ENCODE results near the gene TBC1D8.

Gene TBC1D8

DNA sequence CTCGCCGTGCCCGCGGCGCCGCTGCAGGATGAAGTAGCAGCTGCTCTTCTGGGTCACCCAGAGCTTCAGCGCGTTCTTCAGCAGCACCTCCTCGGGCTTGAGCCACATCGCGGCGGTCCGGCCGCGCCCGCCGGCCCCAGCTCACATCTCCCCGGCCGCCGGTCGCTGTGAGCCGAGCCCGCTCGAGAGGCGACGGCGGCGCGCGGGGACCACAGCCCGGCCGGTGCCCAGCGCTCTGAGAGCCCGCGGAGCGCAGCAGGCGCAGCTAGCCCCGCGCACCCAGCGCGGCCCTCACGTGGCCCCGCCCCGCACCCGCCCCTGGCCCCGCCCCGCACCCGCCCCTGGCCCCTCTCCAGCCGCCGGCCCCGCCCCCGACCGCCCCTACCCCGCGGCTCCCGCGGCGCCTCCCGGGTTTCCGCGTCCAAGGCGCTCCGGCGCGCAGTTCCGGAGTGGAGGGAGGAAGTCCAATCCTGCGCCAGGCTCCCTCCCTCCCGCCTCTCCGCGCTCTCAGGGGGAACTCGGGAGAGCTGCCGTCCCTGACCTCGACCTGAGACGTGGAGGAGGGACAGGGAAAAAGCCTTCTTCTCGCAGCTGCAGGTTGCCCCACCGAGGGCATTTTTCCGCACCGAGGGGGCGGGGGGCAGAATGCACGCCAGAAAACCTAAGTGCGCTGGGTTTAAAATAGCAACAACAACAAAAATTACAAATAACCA, at the start of gene TBC1D8:
TBC1D8 (minus strand) TSS at position 237 of the 713 bp plus-strand sequence; CDS start at position 108, 129 bp downstream.
- peak in 1 of 2 donors; percentile 23 for DNase-seq (ENCODE audit: low spot score in 2 of 2)
- peaks cover 24% of the 10 kb centered on the region for H3K4me1 Mint-ChIP-seq
- ATAC-seq (replicated peaks; ENCODE audit: extremely low read depth, poor library complexity, severe bottlenecking): peak; percentile 72
- H3K27me3 Mint-ChIP-seq: peaks cover 28% of the 10 kb centered on the region
- peaks cover 2% of the 10 kb centered on the region for H3K36me3 Mint-ChIP-seq (ENCODE audit: insufficient read depth)
- no peaks in the 10 kb centered on the region for H3K9me3 Mint-ChIP-seq
- no peak within 1 kb of the TSS for H3K27ac Mint-ChIP-seq (ENCODE audit: low read depth)
- peak within 1 kb of the TSS; percentile 73 for H3K4me3 Mint-ChIP-seq

DNA sequence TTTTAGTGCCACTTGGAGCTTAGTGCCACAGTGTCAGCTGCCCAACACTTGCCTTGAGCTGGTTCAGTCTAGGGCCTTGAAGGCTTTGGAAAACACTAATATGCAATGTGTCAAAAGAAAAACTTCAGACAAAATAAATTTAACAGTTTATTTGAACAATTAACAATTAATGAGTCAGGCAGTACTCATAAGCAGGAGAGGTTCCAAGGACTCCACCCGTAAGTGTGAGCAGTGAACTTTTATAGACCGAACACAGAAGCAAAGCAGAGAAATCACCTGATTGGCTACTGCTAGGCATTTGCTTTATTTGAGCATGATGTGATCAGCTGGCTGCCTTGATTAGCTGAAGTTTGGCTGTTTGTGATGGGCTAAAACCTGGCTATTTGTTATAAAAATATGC, 49.5 kb upstream of the TBC1D8 start:
- no peak for ATAC-seq (replicated peaks; ENCODE audit: extremely low read depth, poor library complexity, severe bottlenecking)
- Mint-ChIP-seq H3K9me3 (no peaks in the 10 kb centered on the region), H3K4me3 (no peak overlapping the region)

GRCh38 chr2:101199251-101199791, 48.1 kb upstream of the TBC1D8 start:
- Mint-ChIP-seq H3K27me3 (peaks cover 20% of the 10 kb centered on the region), H3K36me3 (ENCODE audit: insufficient read depth) (peaks cover under 1% of the 10 kb centered on the region), H3K4me1 (no peaks in the 10 kb centered on the region), H3K27ac (ENCODE audit: low read depth) (no peak overlapping the region), H3K4me3 (no peak overlapping the region), H3K9me3 (no peaks in the 10 kb centered on the region)
- DNase-seq (ENCODE audit: low spot score in 2 of 2) (no peak), ATAC-seq (replicated peaks; ENCODE audit: extremely low read depth, poor library complexity, severe bottlenecking) (no peak)

More for the DNA sequence above, 49.5 kb upstream of the TBC1D8 start:
- Mint-ChIP-seq H3K27me3 (peaks cover 9% of the 10 kb centered on the region), H3K4me1 (peaks cover 3% of the 10 kb centered on the region), H3K36me3 (ENCODE audit: insufficient read depth) (peaks cover 3% of the 10 kb centered on the region), H3K27ac (ENCODE audit: low read depth) (no peak overlapping the region)
- no peak for DNase-seq (ENCODE audit: low spot score in 2 of 2)

- H3K4me1 Mint-ChIP-seq: no peaks in the 10 kb centered on the region
- peaks cover 20% of the 10 kb centered on the region for H3K27me3 Mint-ChIP-seq
- H3K9me3 Mint-ChIP-seq: no peaks in the 10 kb centered on the region
- DNase-seq (ENCODE audit: low spot score in 2 of 2) (no peak), ATAC-seq (replicated peaks; ENCODE audit: extremely low read depth, poor library complexity, severe bottlenecking) (no peak)
- H3K36me3 Mint-ChIP-seq (ENCODE audit: insufficient read depth): no peaks in the 10 kb centered on the region
- H3K27ac Mint-ChIP-seq (ENCODE audit: low read depth): no peak overlapping the region
- no peak overlapping the region for H3K4me3 Mint-ChIP-seq
These were observed 46.6 kb upstream of the TBC1D8 start for GRCh38 chr2:101197814-101198213.

DNA sequence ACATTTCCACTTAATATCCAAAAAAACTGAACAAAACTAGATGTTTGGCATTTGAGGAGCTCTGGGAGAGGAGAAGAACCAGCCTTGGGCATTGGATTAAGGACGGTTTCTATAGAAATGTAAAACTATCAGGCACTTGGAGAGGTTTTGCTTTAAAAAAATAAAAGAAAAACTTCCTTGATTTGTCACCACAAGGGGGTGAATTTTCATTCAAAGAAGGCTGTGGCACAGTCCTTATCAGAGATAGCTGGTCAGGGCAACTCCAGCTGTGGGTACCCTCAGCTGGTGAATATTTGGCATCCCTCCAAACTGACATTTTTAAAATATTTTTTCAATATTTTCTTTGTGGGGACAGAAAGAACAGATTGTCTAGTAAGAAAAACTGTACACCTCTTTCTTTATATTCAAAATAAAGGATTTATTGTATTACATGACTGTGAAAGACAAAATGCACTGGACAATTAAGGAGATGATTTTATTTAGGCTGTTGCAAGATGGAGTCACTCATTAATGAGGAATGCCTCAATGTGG, 46.1 kb upstream of the TBC1D8 start:
- H3K4me3 Mint-ChIP-seq: no peak overlapping the region
- DNase-seq (ENCODE audit: low spot score in 2 of 2): no peak
- H3K27ac Mint-ChIP-seq (ENCODE audit: low read depth): no peak overlapping the region

DNA sequence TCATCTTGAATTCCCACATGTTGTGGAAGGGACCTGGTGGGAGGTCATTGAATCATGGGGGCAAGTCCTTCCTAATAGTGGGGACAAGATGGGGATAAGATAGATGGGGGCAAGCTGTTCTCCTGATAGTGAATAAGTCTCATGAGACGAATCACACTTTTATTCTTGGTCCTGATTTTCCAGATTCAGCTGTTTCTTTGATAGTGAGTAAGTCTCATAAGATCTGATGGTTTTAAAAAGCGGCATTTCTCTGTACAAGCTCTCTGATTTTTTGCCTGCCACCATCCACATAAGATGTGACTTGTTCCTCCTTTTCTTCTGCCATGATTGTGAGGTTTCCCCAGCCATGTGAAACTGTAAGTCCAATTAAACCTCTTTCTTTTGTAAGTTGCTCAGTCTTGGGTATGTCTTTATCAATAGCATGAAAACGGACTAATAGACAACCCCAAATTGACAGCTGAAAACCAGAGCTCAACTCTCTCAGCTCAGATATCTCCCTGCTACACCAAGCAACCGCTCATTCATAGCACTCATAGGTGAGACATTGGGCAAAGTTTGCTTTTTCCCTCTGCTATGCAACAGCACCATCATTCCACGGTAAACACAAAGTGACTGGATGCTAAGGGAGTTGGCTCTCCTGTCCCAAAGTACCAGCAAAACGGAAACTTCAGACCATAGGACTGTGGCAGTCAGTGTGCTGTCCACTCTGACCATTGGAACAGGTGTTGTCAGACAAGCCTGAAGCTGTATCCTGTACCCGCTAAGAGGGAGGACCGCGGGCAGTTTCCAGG, 44.9 kb upstream of the TBC1D8 start:
- ATAC-seq (replicated peaks; ENCODE audit: extremely low read depth, poor library complexity, severe bottlenecking) (no peak), DNase-seq (ENCODE audit: low spot score in 2 of 2) (no peak)
- H3K4me3 Mint-ChIP-seq: no peak overlapping the region
- H3K27me3 Mint-ChIP-seq: peaks cover 20% of the 10 kb centered on the region
- H3K9me3 Mint-ChIP-seq: no peaks in the 10 kb centered on the region
- H3K4me1 Mint-ChIP-seq: no peaks in the 10 kb centered on the region
- H3K36me3 Mint-ChIP-seq (ENCODE audit: insufficient read depth): no peaks in the 10 kb centered on the region
- no peak overlapping the region for H3K27ac Mint-ChIP-seq (ENCODE audit: low read depth)

More for the DNA sequence above, 46.1 kb upstream of the TBC1D8 start:
- Mint-ChIP-seq H3K27me3 (peaks cover 20% of the 10 kb centered on the region), H3K36me3 (ENCODE audit: insufficient read depth) (no peaks in the 10 kb centered on the region), H3K4me1 (no peaks in the 10 kb centered on the region), H3K9me3 (no peaks in the 10 kb centered on the region)
- ATAC-seq (replicated peaks; ENCODE audit: extremely low read depth, poor library complexity, severe bottlenecking): no peak

DNA sequence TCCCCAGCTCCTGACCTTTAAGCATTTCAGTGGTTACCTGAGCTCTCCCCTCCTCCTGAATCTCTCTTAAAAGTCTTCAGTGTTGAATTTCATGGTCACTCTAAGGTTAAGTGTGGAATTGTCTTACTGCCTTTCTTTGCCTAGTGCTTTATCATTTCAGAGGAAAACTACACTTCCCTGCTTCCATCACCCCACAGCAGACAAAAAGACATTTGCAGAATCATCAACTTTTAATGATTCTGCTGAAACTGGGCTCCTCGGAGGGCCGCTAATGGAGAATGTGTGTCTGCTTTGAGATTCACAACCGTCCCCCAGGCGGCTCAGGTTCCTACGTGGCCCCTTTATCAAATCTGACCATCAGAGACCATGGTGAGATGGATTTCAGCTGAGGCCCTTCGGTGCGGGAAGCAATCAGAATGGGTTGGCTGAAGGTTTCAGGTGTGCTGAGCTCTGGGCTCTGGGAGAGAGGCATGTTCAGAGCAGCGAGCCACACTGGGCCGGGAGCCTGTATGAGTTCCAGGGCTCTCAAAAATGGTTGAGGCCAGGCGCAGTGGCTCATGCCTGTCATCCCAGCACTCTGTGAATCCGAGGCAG, 41.9 kb upstream of the TBC1D8 start:
- H3K4me3 Mint-ChIP-seq: no peak overlapping the region
- H3K27ac Mint-ChIP-seq (ENCODE audit: low read depth): no peak overlapping the region
- H3K36me3 Mint-ChIP-seq (ENCODE audit: insufficient read depth): no peaks in the 10 kb centered on the region

GRCh38 chr2:101190747-101191516, 39.8 kb upstream of the TBC1D8 start:
- Mint-ChIP-seq H3K9me3 (no peaks in the 10 kb centered on the region), H3K4me1 (no peaks in the 10 kb centered on the region), H3K27me3 (peaks cover 23% of the 10 kb centered on the region), H3K4me3 (no peak overlapping the region), H3K27ac (ENCODE audit: low read depth) (no peak overlapping the region), H3K36me3 (ENCODE audit: insufficient read depth) (no peaks in the 10 kb centered on the region)
- ATAC-seq (replicated peaks; ENCODE audit: extremely low read depth, poor library complexity, severe bottlenecking) (peak; percentile 36), DNase-seq (ENCODE audit: low spot score in 2 of 2) (no peak)

More for the DNA sequence above, 41.9 kb upstream of the TBC1D8 start:
- Mint-ChIP-seq H3K27me3 (peaks cover 30% of the 10 kb centered on the region), H3K4me1 (no peaks in the 10 kb centered on the region), H3K9me3 (no peaks in the 10 kb centered on the region)
- ATAC-seq (replicated peaks; ENCODE audit: extremely low read depth, poor library complexity, severe bottlenecking): no peak
- DNase-seq (ENCODE audit: low spot score in 2 of 2): no peak

DNA sequence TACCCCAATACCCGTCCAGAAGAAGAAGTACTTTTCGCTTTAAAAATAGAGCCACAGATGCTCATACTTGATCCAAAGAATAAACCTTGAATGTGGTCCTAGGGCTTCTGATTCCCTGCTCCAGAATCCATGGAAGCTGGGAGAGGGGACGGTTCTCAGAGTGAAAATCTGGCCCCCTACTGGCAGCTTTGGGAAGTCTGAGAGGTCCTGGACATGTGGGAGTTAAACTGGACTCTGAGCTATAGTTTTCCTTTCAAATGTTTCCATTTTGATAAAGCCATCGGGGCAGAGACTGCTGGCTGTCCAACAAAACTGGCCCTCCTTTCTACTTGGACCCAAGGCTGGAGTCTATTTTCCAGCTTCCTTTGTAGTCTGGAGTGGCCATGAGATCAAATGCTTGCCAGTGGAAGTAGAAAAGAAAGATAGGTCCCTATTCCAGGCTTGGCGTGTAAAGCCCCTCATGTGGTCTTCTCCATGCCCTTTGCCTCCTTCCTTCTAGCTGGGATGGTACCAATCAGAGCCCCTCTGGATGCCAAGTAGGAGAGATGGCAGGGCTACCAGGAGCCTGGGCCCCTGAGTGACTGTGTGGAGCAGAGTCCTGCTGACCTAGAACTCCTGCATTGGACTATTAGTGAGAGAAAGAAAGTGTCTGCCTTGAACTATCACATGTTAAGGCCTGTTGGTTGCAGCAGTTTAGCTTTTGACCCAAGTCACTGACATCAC, 37.7 kb upstream of the TBC1D8 start:
- no peak overlapping the region for H3K27ac Mint-ChIP-seq (ENCODE audit: low read depth)
- no peaks in the 10 kb centered on the region for H3K9me3 Mint-ChIP-seq
- H3K36me3 Mint-ChIP-seq (ENCODE audit: insufficient read depth): no peaks in the 10 kb centered on the region
- ATAC-seq (replicated peaks; ENCODE audit: extremely low read depth, poor library complexity, severe bottlenecking) (no peak), DNase-seq (ENCODE audit: low spot score in 2 of 2) (no peak)
- no peaks in the 10 kb centered on the region for H3K4me1 Mint-ChIP-seq
- peaks cover 10% of the 10 kb centered on the region for H3K27me3 Mint-ChIP-seq
- no peak overlapping the region for H3K4me3 Mint-ChIP-seq

DNA sequence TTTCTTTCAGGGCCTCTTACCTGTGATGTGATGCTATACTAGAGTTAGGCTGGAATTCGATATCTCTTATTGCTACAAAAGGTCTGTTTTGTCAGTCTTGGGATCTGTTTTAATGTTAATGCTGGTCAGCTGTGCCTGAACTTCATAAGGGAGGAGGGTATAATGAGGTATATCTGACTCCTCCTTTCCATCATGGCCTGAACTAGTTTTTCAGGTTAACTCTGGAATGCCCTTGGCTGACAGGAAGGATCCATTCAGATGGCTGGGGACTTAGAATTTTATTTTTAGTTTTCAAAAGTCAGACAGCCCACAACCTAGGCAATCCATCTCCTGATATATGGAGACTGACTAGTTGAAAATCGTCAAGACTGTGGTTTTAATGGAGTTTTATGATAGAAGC, 35.9 kb upstream of the TBC1D8 start:
- Mint-ChIP-seq H3K4me3 (no peak overlapping the region), H3K27me3 (peaks cover 10% of the 10 kb centered on the region), H3K4me1 (no peaks in the 10 kb centered on the region), H3K36me3 (ENCODE audit: insufficient read depth) (no peaks in the 10 kb centered on the region), H3K27ac (ENCODE audit: low read depth) (no peak overlapping the region), H3K9me3 (no peaks in the 10 kb centered on the region)
- ATAC-seq (replicated peaks; ENCODE audit: extremely low read depth, poor library complexity, severe bottlenecking) (no peak), DNase-seq (ENCODE audit: low spot score in 2 of 2) (no peak)

DNA sequence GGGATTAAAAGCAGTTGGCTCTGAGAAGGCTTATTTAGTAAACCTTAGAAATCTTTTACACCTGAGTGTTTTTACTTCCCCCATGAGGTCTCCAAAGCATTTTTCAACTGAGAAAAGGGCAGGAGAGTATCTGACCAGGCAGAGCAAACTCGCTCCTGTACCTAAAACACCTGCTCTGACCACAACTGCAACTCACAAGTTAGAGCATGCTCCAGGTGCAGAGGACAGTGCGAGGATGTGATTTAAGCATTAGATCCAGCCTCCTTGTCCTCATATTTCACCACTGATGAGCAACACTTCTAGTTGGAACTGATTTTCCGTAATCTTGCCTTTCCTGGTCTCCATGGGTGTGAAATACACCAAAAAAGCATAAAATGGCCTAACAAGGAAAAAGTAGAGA, 34.5 kb upstream of the TBC1D8 start:
- H3K9me3 Mint-ChIP-seq: no peaks in the 10 kb centered on the region
- H3K4me3 Mint-ChIP-seq: no peak overlapping the region
- H3K27ac Mint-ChIP-seq (ENCODE audit: low read depth): no peak overlapping the region
- peaks cover 10% of the 10 kb centered on the region for H3K27me3 Mint-ChIP-seq
- ATAC-seq (replicated peaks; ENCODE audit: extremely low read depth, poor library complexity, severe bottlenecking): no peak
- DNase-seq (ENCODE audit: low spot score in 2 of 2): no peak
- H3K36me3 Mint-ChIP-seq (ENCODE audit: insufficient read depth): no peaks in the 10 kb centered on the region
- H3K4me1 Mint-ChIP-seq: no peaks in the 10 kb centered on the region

Data from central memory CD8-positive, alpha-beta T cell (primary cell).